Measurements from ENCODE around the gene PGM5.
"Not testable (repeated sequence)": the region's sequence is repeated elsewhere in the genome, so short reads cannot be mapped to it uniquely, and the experiment has no call there.

The PGM5 gene

DNA sequence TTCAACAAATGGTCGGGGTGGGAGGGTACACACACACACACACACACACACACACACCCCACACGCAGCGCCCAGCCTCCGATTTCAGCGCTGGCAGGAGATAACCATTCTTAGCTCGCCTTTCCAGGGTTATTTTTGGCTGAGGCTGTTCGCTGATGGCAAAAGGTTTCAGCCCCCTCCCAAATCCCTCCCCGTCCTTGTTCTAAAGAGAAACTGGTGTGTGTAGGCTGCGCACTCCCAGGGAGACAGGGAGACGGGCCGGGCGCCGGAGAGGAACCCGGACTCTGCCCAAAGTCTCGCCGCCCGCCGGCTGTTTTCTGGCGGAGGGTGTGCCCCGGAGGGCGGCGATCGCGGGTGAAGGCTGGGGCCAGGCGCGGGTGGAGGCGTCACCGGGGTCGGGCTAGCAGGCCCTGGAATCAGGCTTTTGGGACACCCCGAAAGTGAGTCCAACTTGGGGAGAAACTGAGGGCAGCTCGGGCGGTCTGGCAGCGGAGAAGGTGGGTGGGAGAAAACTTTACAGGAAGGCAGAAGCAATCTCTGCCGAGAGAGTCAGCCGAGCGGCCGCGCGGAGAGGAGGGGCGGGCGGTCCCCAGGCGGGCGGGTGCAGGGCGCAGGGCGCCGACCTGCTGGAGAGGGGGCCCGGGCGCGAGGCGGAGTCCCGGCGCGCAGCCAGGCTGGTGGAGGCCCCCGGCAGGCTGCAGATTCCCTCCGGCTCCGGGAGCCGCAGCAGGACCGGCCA lies at the start of gene PGM5:
Gene PGM5, plus strand, starts transcription at position 232 of the 739 bp plus-strand sequence. CDS start 517 bp downstream, outside the sequence.
- DNase-seq = not testable (repeated sequence)

- not testable (repeated sequence) for DNase-seq
Observed at GRCh38 chr9:68307127-68307526, 49.3 kb upstream of the PGM5 start.

DNA sequence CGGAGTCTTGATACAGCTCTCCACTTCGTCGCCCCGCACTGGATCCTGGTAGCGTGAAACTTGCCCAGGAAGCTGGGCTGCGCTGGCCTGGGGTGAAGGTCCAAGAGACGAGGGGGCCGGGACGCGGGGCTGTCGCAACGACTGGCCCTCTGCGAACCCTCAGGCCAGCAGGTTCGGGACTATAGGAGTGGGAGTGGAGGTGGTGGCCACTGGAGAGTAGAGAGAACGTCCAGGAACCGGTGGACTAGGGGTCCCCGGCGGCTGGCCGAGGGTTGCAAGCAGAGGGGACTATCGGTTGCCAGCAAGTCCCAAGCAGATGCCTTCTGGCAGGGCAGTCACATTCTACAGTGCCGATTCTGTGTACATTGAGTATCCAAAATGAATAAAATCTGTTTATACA lies 48.8 kb upstream of the PGM5 start:
- not testable (repeated sequence) for DNase-seq

DNA sequence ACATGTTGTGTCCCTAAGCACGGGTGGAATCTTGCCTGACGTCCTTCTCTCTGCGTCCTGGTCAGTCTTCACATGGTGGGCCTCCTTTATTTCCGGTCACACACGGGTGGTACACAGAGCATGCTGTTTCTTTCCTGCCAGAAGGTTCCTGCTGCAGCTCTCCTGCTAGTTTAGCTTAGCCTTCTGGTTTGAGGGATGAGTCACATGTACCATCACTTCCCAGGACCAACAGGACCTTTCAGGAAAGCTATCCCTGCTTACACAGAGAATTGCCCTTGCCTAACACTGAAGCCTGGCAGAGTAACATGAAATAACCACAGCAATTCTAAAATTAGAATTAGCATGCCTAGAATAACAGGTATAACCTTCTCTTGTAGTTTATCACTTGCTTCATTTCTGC lies 45.2 kb upstream of the PGM5 start:
- DNase-seq = not testable (repeated sequence)

DNA sequence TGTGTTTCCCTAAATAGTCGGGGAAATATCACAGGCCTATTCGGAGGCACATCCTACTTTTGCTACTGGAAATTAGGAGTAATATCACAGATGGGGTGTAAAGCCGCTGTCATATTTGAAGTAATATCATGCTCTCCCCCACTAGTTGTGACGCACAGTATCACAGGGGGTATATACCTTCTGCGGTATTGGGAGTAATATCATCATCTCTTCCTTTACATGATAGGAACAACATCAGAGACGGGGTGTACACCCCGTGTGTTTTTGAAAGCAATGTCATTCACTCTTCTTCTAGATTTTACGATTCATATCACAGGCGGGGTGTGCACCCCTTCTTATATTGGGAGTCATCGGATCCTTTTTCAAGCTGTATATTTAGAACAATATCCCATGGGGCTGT lies 38.2 kb upstream of the PGM5 start:
- DNase-seq = not testable (repeated sequence)

- DNase-seq = not testable (repeated sequence)
Observed at GRCh38 chr9:68323749-68324148, 32.7 kb upstream of the PGM5 start.

DNA sequence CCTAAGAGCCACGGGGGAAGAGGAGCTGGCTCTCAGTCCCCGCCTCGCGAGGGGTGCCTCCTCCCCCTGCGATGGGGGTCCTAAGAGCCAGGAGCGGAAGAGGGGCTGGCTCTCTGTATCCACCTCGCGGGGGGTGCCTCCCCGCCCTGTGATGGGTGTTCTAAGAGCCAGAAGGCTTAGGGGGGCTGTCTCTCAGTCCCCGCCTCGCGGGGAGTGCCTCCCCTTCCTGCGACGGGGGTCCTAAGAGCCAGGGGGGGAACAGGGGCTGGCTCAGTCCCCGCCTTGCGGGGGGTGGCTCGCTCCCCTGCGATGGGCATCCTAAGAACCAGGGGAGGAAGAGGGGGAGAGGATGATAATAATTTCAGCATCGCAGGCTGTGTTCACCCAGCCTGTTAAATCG lies 31.9 kb upstream of the PGM5 start:
- not testable (repeated sequence) for DNase-seq

DNA sequence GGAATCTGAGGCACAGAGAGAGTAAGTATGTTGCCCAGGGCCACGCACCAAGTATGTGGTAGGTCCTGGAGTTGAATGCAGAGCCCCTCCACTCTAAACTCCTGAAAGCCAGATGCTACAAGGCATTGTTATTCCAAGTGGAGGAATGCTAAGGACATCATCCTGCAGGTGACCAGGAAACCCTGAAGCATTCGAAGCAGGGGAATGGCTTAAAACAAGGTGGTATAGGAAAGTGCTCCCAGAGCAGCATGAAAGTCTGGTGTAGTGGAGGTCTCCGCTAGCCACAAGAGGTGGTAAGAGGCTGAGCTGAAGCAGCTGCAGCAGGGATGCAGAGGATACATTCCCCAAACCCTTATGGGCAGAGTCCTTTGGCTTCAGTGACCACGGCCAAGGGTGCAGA lies 27.3 kb upstream of the PGM5 start:
- DNase-seq = not testable (repeated sequence)

GRCh38 chr9:68330531-68331173 lies 25.8 kb upstream of the PGM5 start:
- not testable (repeated sequence) for DNase-seq

GRCh38 chr9:68332122-68332521 lies 24.3 kb upstream of the PGM5 start:
- DNase-seq = not testable (repeated sequence)

DNA sequence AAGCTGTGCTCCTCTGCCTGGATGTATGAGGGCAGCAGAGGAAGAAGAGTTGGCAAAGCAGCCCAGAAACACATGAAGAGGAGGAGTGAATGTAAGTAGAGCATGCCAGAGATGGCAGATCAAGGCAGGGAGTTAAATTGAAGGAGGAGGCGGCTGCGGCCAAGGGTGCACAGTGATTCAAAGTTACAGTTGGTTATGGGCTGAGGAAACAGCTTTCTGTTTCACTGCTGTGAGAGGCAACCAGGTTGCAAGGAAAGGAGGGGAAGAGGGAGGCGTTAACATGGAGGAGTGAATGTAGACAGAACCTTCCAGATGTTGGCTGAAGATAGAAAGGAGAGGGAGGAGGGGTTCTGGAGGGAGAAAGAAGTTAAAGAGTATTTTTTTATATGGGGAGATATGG lies 20.5 kb upstream of the PGM5 start:
- not testable (repeated sequence) for DNase-seq

DNA sequence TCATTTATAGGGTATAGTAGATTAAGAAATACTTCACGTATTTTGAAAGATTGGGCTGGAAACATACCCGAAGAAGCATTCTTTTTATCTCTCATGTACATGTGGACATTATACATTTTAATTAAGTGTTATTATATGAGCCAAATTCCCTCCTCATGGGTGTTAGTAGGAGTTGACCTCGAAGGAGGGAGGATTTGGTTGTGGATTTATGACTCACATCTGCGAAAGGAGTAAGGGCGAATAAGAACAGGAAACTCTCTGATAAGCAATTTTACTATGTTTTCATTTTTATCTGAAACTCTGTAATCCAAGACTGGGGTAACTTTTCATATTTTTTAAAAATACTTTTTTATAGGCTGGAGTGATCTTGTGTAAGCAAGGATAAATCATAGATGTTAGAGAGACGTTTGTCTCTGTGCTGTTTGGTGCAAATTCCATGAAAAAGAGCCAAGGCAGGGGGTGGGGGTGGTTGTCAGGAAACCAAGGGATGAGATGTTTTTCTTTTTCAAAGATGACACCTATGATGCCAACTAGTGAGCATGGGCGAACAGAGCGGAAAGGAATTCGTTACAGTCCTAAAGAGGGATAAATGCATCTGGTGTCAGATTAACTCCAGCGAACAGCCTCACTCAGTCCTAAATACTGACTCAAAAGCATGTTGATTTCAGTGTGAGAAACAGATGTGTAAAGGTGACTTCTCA lies 19.6 kb upstream of the PGM5 start:
- not testable (repeated sequence) for DNase-seq

DNA sequence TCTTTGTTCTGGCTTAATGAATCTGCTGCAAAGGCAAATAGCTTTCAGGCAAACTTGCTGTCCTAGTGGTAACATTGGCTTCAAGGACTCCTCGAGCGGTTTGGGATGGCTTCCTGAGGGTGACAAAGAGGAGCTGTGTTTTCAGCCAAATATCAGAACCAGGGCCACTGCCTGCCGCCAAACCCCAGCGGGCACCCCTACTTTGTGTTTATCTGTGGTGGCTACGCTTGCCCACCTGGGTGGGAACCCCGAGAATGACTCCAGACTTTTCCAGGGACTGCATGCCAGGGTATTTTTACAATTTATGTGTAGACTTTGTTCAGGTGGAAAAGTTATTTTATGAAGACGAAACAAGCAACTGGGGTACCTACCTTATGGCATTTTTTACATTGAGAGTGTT lies 18.4 kb upstream of the PGM5 start:
- not testable (repeated sequence) for DNase-seq

- not testable (repeated sequence) for DNase-seq
Observed at GRCh38 chr9:68342265-68343025, 14.0 kb upstream of the PGM5 start.

- DNase-seq = not testable (repeated sequence)
Observed at GRCh38 chr9:68343242-68343641, 13.2 kb upstream of the PGM5 start.

GRCh38 chr9:68343992-68344391 lies 12.4 kb upstream of the PGM5 start:
- DNase-seq = not testable (repeated sequence)

DNA sequence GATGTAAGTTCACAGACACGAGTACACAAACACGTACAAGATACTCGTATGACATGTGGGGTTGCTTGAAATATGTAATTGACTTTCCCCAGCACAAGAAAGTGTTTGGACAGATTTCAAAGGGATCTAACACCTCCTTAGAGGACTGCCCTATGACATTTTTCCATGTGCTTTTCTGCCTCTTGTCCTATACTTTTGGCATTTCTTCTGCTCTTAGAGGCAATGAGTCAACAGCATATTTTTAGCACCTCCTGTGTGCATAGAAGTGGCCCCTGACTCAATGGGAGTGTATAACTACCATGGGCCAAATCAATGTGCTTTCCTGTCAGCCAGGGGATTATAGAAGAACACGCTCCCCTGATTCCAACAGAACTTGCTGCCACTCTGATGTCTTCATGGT lies 4.7 kb upstream of the PGM5 start:
- DNase-seq = not testable (repeated sequence)

DNA sequence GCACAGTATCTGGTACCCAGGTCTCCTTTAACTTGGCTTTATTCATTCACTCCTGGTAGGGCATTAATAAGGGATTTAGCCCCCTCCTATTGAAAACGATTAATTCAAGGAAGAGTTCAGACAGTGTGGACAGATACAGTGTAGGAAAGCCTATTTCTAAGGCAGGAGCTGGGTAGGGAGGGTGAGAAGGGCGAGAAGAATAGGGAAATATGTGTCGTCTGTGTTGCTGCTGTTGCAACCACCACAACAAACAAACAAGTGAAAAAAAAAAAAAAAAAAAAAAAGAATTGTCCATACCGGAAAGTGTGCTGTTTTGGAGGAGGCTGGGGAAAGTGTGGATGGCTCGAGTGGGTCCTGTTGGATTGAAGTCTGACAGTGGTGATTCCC lies 425 bp upstream of the PGM5 start:
- DNase-seq = not testable (repeated sequence)

GRCh38 chr9:68357119-68357714 lies 806 bp downstream of the PGM5 start:
- not testable (repeated sequence) for DNase-seq

- DNase-seq = not testable (repeated sequence)
Observed at GRCh38 chr9:68366933-68367547, 10.6 kb downstream of the PGM5 start.

GRCh38 chr9:68375789-68376188 lies 19.4 kb downstream of the PGM5 start:
- not testable (repeated sequence) for DNase-seq

DNA sequence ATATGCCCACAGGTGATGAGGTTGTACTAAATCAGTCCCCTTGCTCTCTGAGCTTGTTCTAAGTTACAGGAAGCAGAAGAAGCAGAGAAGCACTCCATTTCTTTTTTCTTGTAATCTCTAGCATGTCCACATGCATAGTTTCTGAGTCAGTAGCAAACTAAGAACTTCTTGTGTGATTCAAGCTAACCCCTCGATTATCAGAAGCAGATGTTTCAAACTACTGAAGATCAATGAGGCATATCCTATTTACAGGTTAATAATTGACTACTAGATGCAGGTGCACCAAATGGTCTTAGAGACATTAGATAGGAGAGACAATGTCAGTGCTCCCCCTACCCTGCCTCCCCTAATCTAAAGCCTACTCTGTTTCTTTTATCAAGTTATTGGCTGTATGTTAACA lies 21.3 kb downstream of the PGM5 start:
- not testable (repeated sequence) for DNase-seq
